ENCODE data around the gene C1orf226. TPM values are rescaled to one million over a fixed set of nuclear protein-coding genes. Genes with fewer than 3 reads are reported as not detected.
"Not testable (repeated sequence)": the region's sequence is repeated elsewhere in the genome, so short reads cannot be mapped to it uniquely, and the experiment has no call there.

The C1orf226 gene
- total RNA-seq, 3 donors from 2014 or later, result 0.10 to 0.11 TPM; not detected in 1

DNA sequence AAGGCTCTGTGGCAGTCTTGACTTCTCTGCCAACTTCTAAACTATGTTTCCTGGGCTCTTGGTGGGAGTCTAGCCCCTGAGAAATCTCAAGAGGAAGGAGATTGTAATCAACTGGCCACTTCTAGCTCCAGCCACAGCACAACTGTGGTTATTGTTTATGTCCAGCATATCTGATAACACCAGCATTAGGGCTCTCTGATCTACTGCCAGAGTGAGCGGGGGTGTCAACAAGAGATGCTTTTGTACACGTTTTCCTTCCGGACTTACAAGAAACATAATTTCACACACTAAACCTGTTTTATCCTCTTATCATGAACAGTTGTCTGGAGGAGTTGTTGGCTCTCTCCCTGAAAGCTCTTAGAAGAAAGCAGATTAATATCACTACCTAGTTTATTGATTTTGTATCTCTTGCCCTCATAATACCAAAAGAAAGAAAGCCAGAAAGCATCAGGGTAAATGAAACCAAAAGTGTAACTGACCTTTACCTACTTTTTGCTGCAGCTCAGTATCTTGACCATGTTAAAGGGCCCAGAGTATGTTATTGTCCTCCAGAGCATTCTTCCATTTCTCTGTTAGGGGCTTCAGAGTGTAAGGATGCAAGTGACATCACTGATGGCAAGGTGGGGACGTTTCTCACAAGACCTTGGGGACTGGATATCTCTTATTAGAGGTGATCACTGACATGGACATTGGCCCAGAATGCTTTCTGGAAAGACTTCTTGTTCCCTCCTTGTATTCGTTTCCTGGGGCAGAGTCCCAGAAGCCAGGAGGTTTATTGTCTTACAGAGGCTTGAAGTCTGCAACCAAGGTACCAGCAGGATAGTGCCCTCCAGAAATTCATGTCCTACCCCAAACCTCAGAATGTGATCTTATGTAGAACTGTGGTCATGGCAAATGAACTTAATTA lies 40.0 kb downstream of the C1orf226 start:
- H3K9me3 Mint-ChIP-seq, result no peaks in the 10 kb centered on the region
- H3K27me3 Mint-ChIP-seq (ENCODE audit: low read depth), result peaks cover 29% of the 10 kb centered on the region
- no peaks in the 10 kb centered on the region for H3K4me1 Mint-ChIP-seq (ENCODE audit: low read depth)
- DNase-seq (no peak), ATAC-seq (no peak)
- no peaks in the 10 kb centered on the region for H3K36me3 Mint-ChIP-seq (ENCODE audit: insufficient read depth)
- H3K4me3 Mint-ChIP-seq, result no peak overlapping the region

DNA sequence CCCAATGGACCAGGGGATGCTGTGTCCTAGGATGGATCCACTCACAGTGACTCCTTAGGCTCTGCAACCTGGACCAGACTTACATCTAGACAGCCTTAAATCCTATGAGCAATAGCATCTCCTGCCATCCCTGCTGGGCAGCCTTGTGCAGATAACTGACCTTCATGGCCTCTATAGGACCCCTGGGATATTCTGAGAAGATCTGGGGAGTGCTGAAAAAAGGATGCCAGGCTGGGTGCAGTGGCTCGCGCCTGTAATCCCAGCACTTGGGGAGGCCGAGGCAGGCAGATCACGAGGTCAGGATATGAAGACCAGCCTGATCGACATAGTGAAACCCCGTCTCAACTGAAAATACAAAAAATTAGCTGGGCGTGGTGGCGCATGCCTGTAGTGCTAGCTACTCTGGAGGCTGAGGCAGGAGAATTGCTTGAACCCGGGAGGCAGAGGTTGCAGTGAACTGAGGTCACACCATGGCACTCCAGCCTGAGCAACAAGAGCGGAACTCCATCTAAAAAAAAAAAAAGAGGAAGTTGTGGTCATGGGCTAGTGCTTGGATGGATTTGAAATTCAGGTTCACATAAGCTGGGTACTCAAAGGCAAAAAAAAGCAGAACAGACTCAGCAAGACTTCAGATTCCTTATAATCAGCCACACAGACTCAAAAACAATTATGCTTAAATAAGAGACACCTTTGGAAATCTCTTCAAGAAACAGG lies 41.3 kb downstream of the C1orf226 start:
- no peaks in the 10 kb centered on the region for H3K4me1 Mint-ChIP-seq (ENCODE audit: low read depth)
- no peaks in the 10 kb centered on the region for H3K36me3 Mint-ChIP-seq (ENCODE audit: insufficient read depth)
- ATAC-seq (no peak), DNase-seq (no peak)
- no peak overlapping the region for H3K4me3 Mint-ChIP-seq
- H3K27me3 Mint-ChIP-seq (ENCODE audit: low read depth), result peaks cover 24% of the 10 kb centered on the region
- H3K9me3 Mint-ChIP-seq, result no peaks in the 10 kb centered on the region

DNA sequence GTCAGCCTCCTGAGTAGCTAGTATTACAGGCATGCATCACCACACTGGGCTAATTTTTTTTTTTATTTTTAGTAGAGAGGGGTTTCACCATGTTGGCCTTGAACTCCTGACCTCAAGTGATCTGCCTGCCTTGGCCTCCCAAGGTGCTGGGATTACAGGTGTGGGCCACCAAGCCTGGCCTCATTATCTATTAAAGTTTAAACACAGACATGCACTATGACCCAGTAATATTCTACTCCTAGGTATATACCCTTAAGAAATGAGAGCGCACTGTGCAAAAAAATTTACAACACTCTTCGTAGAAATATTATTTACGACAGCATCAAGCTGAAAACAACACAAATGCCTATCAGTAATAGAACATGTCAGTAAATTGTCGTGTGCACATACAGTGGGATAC lies 49.1 kb downstream of the C1orf226 start:
- H3K9me3 Mint-ChIP-seq, result no peaks in the 10 kb centered on the region
- H3K36me3 Mint-ChIP-seq (ENCODE audit: insufficient read depth), result no peaks in the 10 kb centered on the region
- DNase-seq, result no peak
- no peak for ATAC-seq
- H3K4me1 Mint-ChIP-seq (ENCODE audit: low read depth), result no peaks in the 10 kb centered on the region
- H3K4me3 Mint-ChIP-seq, result no peak overlapping the region
- H3K27me3 Mint-ChIP-seq (ENCODE audit: low read depth), result no peaks in the 10 kb centered on the region

DNA sequence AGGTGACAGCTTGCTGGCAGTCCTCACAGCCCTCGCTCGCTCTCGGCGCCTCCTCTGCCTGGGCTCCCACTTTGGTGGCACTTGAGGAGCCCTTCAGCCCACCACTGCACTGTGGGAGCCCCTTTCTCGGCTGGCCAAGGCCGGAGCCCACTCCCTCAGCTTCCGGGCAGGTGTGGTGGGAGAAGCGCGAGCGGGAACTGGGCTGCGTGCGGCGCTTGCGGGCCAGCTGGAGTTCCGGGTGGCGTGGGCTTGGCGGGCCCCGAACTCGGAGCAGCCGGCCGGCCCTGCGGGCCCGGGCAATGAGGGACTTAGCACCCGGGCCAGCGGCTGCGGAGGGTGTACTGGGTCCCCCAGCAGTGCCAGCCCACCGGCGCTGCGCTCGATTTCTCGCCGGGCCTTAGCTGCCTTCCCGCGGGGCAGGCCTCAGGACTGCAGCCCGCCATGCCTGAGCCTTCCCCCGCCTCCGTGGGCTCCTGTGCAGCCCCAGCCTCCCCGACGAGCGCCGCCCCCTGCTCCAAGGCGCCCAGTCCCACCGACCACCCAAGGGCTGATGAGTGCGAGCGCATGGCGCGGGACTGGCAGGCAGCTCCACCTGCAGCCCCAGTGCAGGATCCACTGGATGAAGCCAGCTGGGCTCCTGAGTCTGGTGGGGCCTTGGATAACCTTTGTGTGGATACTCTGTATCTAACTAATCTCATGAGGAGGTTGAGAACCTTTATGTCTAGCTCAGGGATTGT lies 51.6 kb downstream of the C1orf226 start:
- H3K36me3 Mint-ChIP-seq (ENCODE audit: insufficient read depth), result not testable (repeated sequence)

More for the DNA sequence above, 51.6 kb downstream of the C1orf226 start:
- not testable (repeated sequence) for H3K27me3 Mint-ChIP-seq (ENCODE audit: low read depth); DNase-seq; ATAC-seq; H3K4me3 Mint-ChIP-seq; H3K9me3 Mint-ChIP-seq; H3K4me1 Mint-ChIP-seq (ENCODE audit: low read depth)

Other genes with a start within 250 kb of the C1orf226 start
- not detected for gene SPATA46, start 4.9 kb upstream of the C1orf226 start, total RNA-seq
- under 1 TPM in 1 of 3 donors, not detected in 2; 0.11 TPM for gene SH2D1B, start 30.4 kb downstream of the C1orf226 start, total RNA-seq
- gene UHMK1, start 116.1 kb downstream of the C1orf226 start, total RNA-seq, result 10 to 100 TPM; 71.6 to 74.2 (median 73.6) TPM
- gene UAP1, start 180.0 kb downstream of the C1orf226 start, total RNA-seq, result 10 to 100 TPM; 25.3 to 31.0 (median 27.7) TPM